GM12878 (cell line): ENCODE measurements around the gene PATE2. TPM values are rescaled to one million over a fixed set of nuclear protein-coding genes. Genes with fewer than 3 reads are reported as not detected.

ENCODE experiments used
- ATAC-seq: fragments of 200-7000 bp; cut with Tn5 transposase; 3 replicates; pipeline ENCODE4 v1.9.1; 2020; ENCODE audit warnings: mild to moderate bottlenecking, moderate library complexity
- BruUV-seq: library from RNA; stranded (reverse); fragments of 400-500 nt; replicated peaks from 2 replicates; lab custom pipeline; 2021; lab: Mats Ljungman, UMichigan
- CTCF ChIA-PET: fragments of 300-600 bp; sonication (Branson Sonifier 250); formaldehyde crosslinking; extraction: SDS; loops from one replicate; lab custom pipeline; 2021; ENCODE audit warnings: inconsistent platforms; lab: Yijun Ruan, JAX
- POLR2A ChIA-PET: fragments of 350-600 bp; formaldehyde crosslinking; extraction: SDS; loops from one replicate; lab custom pipeline; 2021; ENCODE audit warnings: inconsistent platforms; lab: Charles Lee
- RAD21 ChIA-PET: fragments of 300-600 bp; sonication (Branson Sonifier 250); formaldehyde crosslinking; loops from one replicate; lab custom pipeline; 2023; ENCODE audit warnings: antibody characterized with exemption; ENCODE audit not compliant: unreplicated experiment; lab: Charles Lee
- SMC1A ChIA-PET: fragments of 300-600 bp; sonication (Branson Sonifier 250); formaldehyde crosslinking; loops from one replicate; lab custom pipeline; 2023; ENCODE audit not compliant: unreplicated experiment, uncharacterized antibody; lab: Charles Lee
- DNase-seq: peaks from one replicate; pipeline ENCODE4 v3.0.0-alpha.2; 2011; ENCODE audit warnings: low read depth, low spot score
- FAIRE-seq: peaks from 3 replicates; lab custom pipeline; 2011; peaks lifted over from hg19 to GRCh38; lab: Jason Lieb, UNC
- H2AFZ ChIP-seq: 2 replicates; pipeline ENCODE4 v1.6.0; 2011; ENCODE audit warnings: low read depth, low read length, control low read depth; ENCODE audit not compliant: control insufficient read depth
- H3K27ac ChIP-seq: 2 replicates; pipeline ENCODE4 v1.5.1; 2011; ENCODE audit warnings: control low read depth; ENCODE audit not compliant: control insufficient read depth, insufficient read depth
- H3K27me3 ChIP-seq, 2 experiments: replicated peaks in 1 of 2; 2 replicates each; pipeline versions ENCODE4 v1.6.0 to v1.6.1; 2011; ENCODE audit warnings: low read length in 1 of 2; ENCODE audit not compliant: control insufficient read depth in 2 of 2, insufficient read depth in 2 of 2
- H3K36me3 ChIP-seq, 2 experiments: 2 replicates each; pipeline ENCODE4 v1.5.1; 2011; ENCODE audit warnings: low read length in 1 of 2; ENCODE audit not compliant: control insufficient read depth in 2 of 2, insufficient read depth in 2 of 2
- H3K4me1 ChIP-seq: 2 replicates; pipeline ENCODE4 v1.6.1; 2011; ENCODE audit warnings: mild to moderate bottlenecking, low read length, moderate library complexity, mixed read lengths; ENCODE audit not compliant: control insufficient read depth, insufficient read depth
- H3K4me2 ChIP-seq: 2 replicates; pipeline ENCODE4 v1.6.0; 2011; ENCODE audit warnings: control low read depth; ENCODE audit not compliant: control insufficient read depth, insufficient read depth
- H3K4me3 ChIP-seq: fragments of 200-600 bp; sonication (generic); 2 replicates; pipeline ENCODE4 v1.5.1; 2016
- H3K79me2 ChIP-seq: 2 replicates; pipeline ENCODE4 v1.6.0; 2011; ENCODE audit warnings: low read length; ENCODE audit not compliant: control insufficient read depth, insufficient read depth
- H3K9ac ChIP-seq: 2 replicates; pipeline ENCODE4 v1.8.0; 2011; ENCODE audit warnings: low read length, control low read depth, mixed read lengths; ENCODE audit not compliant: control insufficient read depth, insufficient read depth
- H3K9me3 ChIP-seq: replicated peaks from 3 replicates; pipeline ENCODE4 v1.5.1; 2011; ENCODE audit warnings: mild to moderate bottlenecking, low read length; ENCODE audit not compliant: control insufficient read depth, insufficient read depth
- H4K20me1 ChIP-seq: 2 replicates; pipeline ENCODE4 v1.6.0; 2011; ENCODE audit not compliant: control insufficient read depth, insufficient read depth
- ATF2 ChIP-seq: IDR thresholded peaks from 2 replicates; pipeline ENCODE4 v1.6.1; 2012; ENCODE audit warnings: low read length, inconsistent platforms
- BCL3 ChIP-seq: IDR thresholded peaks from 2 replicates; pipeline ENCODE4 v1.6.1; 2011; ENCODE audit warnings: borderline replicate concordance, low read depth, mild to moderate bottlenecking, moderate library complexity, low read length; ENCODE audit not compliant: insufficient read depth, poor library complexity, severe bottlenecking
- CBX3 ChIP-seq: fragments of 200-600 bp; sonication (generic); IDR thresholded peaks from 2 replicates; pipeline ENCODE4 v1.6.1; 2016; ENCODE audit warnings: low read depth, borderline replicate concordance
- CHD1 ChIP-seq: IDR thresholded peaks from 2 replicates; pipeline ENCODE4 v1.6.1; 2012; ENCODE audit warnings: low read depth, low read length, improper control_type of control experiment
- CHD4 ChIP-seq: fragments of 200-600 bp; sonication (generic); IDR thresholded peaks from 2 replicates; pipeline ENCODE4 v1.6.1; 2016; ENCODE audit warnings: mild to moderate bottlenecking
- ESRRA ChIP-seq: IDR thresholded peaks from 2 replicates; pipeline ENCODE4 v1.6.1; 2012; ENCODE audit warnings: mild to moderate bottlenecking, low read length, improper control_type of control experiment
- FOS ChIP-seq: IDR thresholded peaks from 3 replicates; pipeline ENCODE4 v1.6.1; 2011; ENCODE audit warnings: borderline replicate concordance; ENCODE audit not compliant: insufficient read length; ENCODE audit errors: extremely low read depth
- FOXM1 ChIP-seq: IDR thresholded peaks from 2 replicates; pipeline ENCODE4 v1.6.1; 2012; ENCODE audit warnings: low read depth, mild to moderate bottlenecking, inconsistent platforms, low read length, moderate library complexity
- IKZF2 ChIP-seq, 2 experiments: fragments of 450-650 bp; IDR thresholded peaks; 2 replicates each; pipeline ENCODE4 v1.6.1; 2017; ENCODE audit warnings: mild to moderate bottlenecking in 2 of 2, moderate library complexity in 2 of 2
- LARP7 ChIP-seq: fragments of 450-650 bp; IDR thresholded peaks from 2 replicates; pipeline ENCODE4 v1.6.1; 2017; ENCODE audit warnings: mild to moderate bottlenecking
- PBX3 ChIP-seq: IDR thresholded peaks from 2 replicates; pipeline ENCODE4 v1.6.1; 2011; ENCODE audit warnings: mild to moderate bottlenecking, low read depth, low read length, moderate library complexity; ENCODE audit not compliant: insufficient replicate concordance
- SMAD1 ChIP-seq: fragments of 450-650 bp; IDR thresholded peaks from 2 replicates; pipeline ENCODE4 v1.6.1; 2018; ENCODE audit warnings: mild to moderate bottlenecking, low read depth; ENCODE audit not compliant: partially characterized antibody
- SREBF2 ChIP-seq: IDR thresholded peaks from 2 replicates; pipeline ENCODE4 v1.6.1; 2012; ENCODE audit warnings: mild to moderate bottlenecking, low read length
- STAT3 ChIP-seq: IDR thresholded peaks from 2 replicates; pipeline ENCODE4 v1.6.1; 2011; ENCODE audit warnings: low read depth, low read length, improper control_type of control experiment
- TARDBP ChIP-seq: IDR thresholded peaks from 2 replicates; pipeline ENCODE4 v1.6.1; 2016; ENCODE audit warnings: borderline replicate concordance
- ZNF592 ChIP-seq: fragments of 450-650 bp; IDR thresholded peaks from 2 replicates; pipeline ENCODE4 v1.6.1; 2017; ENCODE audit warnings: mild to moderate bottlenecking, moderate library complexity
- WGBS: methylation state at CpG from one replicate; pipeline ENCODE4 v1.1.6; 2016; ENCODE audit warnings: low lambda C conversion rate; ENCODE audit not compliant: insufficient replicate concordance, insufficient coverage; ENCODE audit errors: missing lambda C conversion rate; 5-methylcytosine and 5-hydroxymethylcytosine counted together
- in situ Hi-C: fragments of 300-500 bp; cut with MboI; formaldehyde crosslinking; loops from 9 replicates; pipeline ENCODE4 v1.14.3; 2018; ENCODE audit warnings: mixed read lengths
- intact Hi-C: fragments of 100-400 bp; cut with micrococcal nuclease; formaldehyde crosslinking; loops from one replicate; pipeline ENCODE4 v1.14.2; 2022; ENCODE audit not compliant: unreplicated experiment
- polyA plus RNA-seq, 11 experiments: library from polyadenylated mRNA; depleted of rRNA in 4 of 11; unstranded in 6 of 11; stranded (reverse) in 5 of 11; fragments of >200 nt; fragmentation: Nextera tagmentation in 4 of 11; fragmentation: Illumina TruSeq in 1 of 11; extraction: Ambion mirVana in 4 of 11; extraction: Trizol in 1 of 11; gene quantifications; 1 replicate in 1 of 11; 2 replicates in 10 of 11; pipeline versions ENCODE4 v1.2.1 to v1.2.3, GENCODE V29; 2011 to 2016; ENCODE audit warnings: inconsistent platforms in 2 of 11, missing spikeins in 2 of 11, low read depth in 1 of 11
- total RNA-seq, 4 experiments: library from RNA; depleted of rRNA in 3 of 4; stranded (reverse); fragments of >200 nt in 3 of 4; fragmentation: Illumina TruSeq in 1 of 4; extraction: Trizol in 1 of 4; gene quantifications; 2 replicates each; pipeline versions ENCODE4 v1.2.1 to v1.2.3, GENCODE V29; 2013 to 2021

The PATE2 gene
- total and polyA plus RNA-seq, 10 of the 15 experiments (the other 5 are each of a cell fraction or from before 2014, with no cell fraction given) = 0.04 to 0.09 (median 0.09) TPM; not detected in 7

GRCh38 chr11:125799808-125800207, 21.2 kb upstream of the PATE2 start:
- WGBS = 0% methylated on average over 2 of the region's 2 CpGs
- Histone ChIP-seq H3K4me2 (no peak overlapping the region), H2AFZ (no peak overlapping the region), H3K4me3 (no peak overlapping the region), H3K79me2 (no peaks in the 10 kb centered on the region), H3K27ac (no peak overlapping the region), H3K9ac (no peak overlapping the region), H3K27me3 (no peaks in the 10 kb centered on the region), H3K9me3 (peaks cover 3% of the 10 kb centered on the region; the same call in 2 of the 3 replicates), H3K4me1 (no peaks in the 10 kb centered on the region), H3K36me3 (no peaks in the 10 kb centered on the region), H4K20me1 (no peaks in the 10 kb centered on the region)
- no peak for FAIRE-seq
- no TSS peak for BruUV-seq
- RAD21 ChIA-PET = no interaction called here
- no peak for ATAC-seq
- SMC1A ChIA-PET = no interaction called here
- POLR2A ChIA-PET = no interaction called here
- DNase-seq = no peak
- intact Hi-C loops = no loop called here
- TF ChIP-seq LARP7 (no peak), ESRRA (no peak), SREBF2 (no peak), ZNF592 (no peak), CBX3 (no peak), STAT3 (no peak), PBX3 (no peak), FOXM1 (no peak), IKZF2 (IDR thresholded peaks at IDR 0.05) (no peak), SMAD1 (no peak), TARDBP (no peak), ATF2 (no peak), CHD1 (no peak), FOS (no peak), CHD4 (no peak), BCL3 (no peak)
- TF ChIP-seq, all 136 proteins: peak for 0
- CTCF ChIA-PET = no interaction called here
- in situ Hi-C loops = no loop called here
